Mammary epithelial cell (primary cell): ENCODE results near the gene OR2H1.

ENCODE experiments used
- EZH2 ChIP-seq: IDR thresholded peaks from 2 replicates; pipeline ENCODE4 v1.6.1; 2012; ENCODE audit warnings: low read length, inconsistent platforms, borderline replicate concordance
- TF ChIP-seq, protein P1 (sequence below), 2 donors: IDR thresholded peaks in 1 of 2; conservative IDR thresholded peaks in 1 of 2; 2 replicates each; pipeline ENCODE4 v1.5.1; 2011 to 2012; ENCODE audit warnings: inconsistent platforms in 2 of 2, low read length in 2 of 2, mild to moderate bottlenecking in 2 of 2, control low read depth in 1 of 2, low read depth in 1 of 2; ENCODE audit not compliant: insufficient read depth in 1 of 2; ENCODE audit errors: extremely low read depth in 1 of 2

DNA sequence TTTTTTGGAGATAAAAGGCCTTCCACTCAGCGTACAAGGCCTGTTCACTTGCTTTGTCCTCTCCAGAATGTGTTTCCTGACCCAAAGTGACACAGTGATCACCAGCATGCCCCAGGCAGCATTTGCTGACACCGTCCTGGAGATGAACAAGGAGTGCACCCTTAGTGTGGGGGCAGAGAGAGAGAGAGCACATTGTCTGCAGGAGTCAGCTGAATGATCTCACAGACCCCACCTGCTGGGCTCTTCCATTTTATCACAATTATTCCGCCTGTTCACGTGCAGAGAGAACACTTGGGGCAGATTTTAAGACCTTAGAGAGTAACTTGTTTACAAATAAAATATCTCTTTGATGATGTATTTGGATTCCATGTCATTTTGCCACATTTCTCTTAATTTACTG lies 53.2 kb downstream of the OR2H1 start:
- TF ChIP-seq, protein P1, sequence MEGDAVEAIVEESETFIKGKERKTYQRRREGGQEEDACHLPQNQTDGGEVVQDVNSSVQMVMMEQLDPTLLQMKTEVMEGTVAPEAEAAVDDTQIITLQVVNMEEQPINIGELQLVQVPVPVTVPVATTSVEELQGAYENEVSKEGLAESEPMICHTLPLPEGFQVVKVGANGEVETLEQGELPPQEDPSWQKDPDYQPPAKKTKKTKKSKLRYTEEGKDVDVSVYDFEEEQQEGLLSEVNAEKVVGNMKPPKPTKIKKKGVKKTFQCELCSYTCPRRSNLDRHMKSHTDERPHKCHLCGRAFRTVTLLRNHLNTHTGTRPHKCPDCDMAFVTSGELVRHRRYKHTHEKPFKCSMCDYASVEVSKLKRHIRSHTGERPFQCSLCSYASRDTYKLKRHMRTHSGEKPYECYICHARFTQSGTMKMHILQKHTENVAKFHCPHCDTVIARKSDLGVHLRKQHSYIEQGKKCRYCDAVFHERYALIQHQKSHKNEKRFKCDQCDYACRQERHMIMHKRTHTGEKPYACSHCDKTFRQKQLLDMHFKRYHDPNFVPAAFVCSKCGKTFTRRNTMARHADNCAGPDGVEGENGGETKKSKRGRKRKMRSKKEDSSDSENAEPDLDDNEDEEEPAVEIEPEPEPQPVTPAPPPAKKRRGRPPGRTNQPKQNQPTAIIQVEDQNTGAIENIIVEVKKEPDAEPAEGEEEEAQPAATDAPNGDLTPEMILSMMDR (conservative IDR thresholded peaks at IDR 0.05 in 1 of 2, IDR thresholded peaks at IDR 0.05 in 1 of 2; ENCODE audit: extremely low read depth in 1 of 2, insufficient read depth in 1 of 2, low read depth in 1 of 2, low read length in 2 of 2) = no peak
- TF ChIP-seq EZH2 = no peak
